NCI-H1092 treated with DMSO at 0.1 percent for 48 hours (cell line): ENCODE measurements around the gene FLYWCH2.

Experiments
- DNase-seq: peaks from one replicate; lab custom pipeline; 2025; lab: John Stamatoyannopoulos, UW

Gene FLYWCH2

DNA sequence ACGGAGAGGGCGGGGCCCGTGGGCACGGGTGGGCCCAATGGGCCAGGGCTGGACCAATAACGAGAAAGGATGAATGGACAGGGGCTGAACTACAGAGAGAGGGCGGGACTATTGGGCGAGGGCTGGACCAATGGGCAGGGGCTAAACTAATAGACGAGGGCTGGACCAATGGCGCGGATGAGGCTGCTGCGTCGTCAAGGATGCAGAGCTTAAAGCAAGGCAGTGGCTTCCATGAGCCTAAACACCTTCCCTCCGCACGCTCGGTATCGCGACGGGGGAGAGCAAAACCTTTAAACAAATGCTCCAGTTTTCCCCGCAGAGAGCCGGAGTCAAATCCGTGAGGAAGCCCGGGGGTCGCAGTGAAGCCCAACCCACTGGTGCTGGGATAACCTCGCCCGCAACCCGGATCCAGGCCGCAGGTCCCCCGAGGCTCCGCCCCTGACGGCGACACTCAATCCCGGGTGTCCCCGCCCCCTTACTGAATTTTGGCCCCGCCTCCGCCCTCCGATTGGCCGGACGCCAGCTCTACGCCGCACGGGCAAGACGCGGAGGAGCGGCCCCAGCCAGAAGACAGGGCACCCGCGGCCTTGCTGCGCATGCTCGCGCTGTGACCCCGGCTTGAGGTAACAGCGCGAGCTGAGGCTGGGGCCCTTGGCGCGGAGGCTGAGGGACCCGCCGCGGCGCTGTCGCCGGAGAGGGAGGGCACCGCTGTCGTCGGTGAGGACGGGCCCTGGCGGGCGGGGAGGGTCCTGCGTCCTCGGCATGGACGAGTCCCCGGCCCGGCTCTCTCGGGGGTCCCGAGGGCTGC lies at the start of gene FLYWCH2:
Gene FLYWCH2 (plus strand): TSS at position 566 of the 808 bp plus-strand sequence. CDS start 13,235 bp downstream, outside the sequence.
- DNase-seq = peak; percentile 98

DNA sequence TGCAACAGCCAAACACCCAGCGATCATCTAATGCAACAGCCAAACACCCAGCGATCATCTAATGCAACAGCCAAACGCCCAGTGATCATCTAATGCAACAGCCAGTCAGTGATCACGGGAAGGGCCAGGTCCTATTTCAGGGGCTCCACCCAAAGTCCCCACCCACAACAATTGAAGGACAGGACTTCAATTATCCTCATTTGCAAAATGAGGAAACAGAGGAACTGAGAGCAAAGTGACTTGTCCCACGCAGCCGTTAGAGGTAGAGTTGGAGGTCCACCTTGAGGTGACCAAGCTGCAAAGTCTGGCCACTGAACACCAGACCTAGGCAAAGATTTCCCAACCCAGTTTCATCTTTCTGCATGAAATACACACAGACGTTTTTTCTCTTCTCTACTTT lies 49.2 kb upstream of the FLYWCH2 start:
- no peak for DNase-seq

DNA sequence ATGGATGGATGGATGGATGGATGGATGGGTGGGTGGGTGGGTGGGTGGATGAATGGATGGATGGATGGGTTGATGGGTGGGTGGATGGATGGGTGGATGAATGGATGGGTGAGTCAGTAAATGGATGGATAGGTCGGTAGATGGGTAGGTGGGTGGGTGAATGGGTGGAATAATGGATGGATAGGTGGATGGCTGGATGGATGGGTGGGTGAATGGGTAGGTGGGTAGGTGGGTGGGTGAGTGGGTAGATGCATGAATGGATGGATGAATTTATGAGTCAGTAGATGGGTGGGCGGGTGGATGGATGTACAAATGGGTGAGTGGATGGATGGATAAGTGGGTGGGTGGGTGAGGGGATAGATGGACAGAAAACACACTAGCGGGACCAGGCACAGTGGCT lies 48.0 kb upstream of the FLYWCH2 start:
- DNase-seq = no peak

GRCh38 chr16:2835638-2836493 lies 47.1 kb upstream of the FLYWCH2 start:
- DNase-seq = no peak

GRCh38 chr16:2836646-2837508 lies 46.1 kb upstream of the FLYWCH2 start:
- DNase-seq = no peak

- no peak for DNase-seq
Observed at GRCh38 chr16:2838928-2839327, 44.1 kb upstream of the FLYWCH2 start.

- DNase-seq = no peak
Observed at GRCh38 chr16:2839650-2840450, 43.2 kb upstream of the FLYWCH2 start.

GRCh38 chr16:2840914-2841313 lies 42.1 kb upstream of the FLYWCH2 start:
- DNase-seq = no peak

- no peak for DNase-seq
Observed at GRCh38 chr16:2841606-2842339, 41.2 kb upstream of the FLYWCH2 start.

- DNase-seq = no peak
Observed at GRCh38 chr16:2842340-2843000, 40.5 kb upstream of the FLYWCH2 start.

DNA sequence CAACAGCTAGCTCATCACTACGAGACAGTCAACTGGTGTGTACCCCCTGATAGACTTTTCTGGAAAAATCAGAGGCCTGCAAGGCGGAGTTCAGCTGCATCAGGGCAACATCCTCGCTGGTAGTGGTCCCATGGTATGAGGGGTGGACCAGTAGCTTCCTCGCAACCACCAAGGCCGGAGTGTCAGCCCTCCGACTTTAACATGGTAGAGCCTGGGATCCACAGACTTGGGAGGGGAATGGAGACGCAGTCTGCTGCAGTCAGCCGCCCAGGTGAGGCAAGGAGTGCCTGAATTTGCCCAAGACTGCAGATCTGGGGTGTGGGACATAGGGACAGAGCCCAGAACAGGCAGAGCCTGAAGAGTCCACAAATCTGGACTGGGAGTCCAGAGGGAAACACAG lies 39.5 kb upstream of the FLYWCH2 start:
- DNase-seq = no peak

- no peak for DNase-seq
Observed at GRCh38 chr16:2845116-2845515, 37.9 kb upstream of the FLYWCH2 start.

GRCh38 chr16:2846511-2847310 lies 36.3 kb upstream of the FLYWCH2 start:
- DNase-seq = no peak

- DNase-seq = no peak
Observed at GRCh38 chr16:2848933-2849725, 33.9 kb upstream of the FLYWCH2 start.

GRCh38 chr16:2852003-2852730 lies 30.8 kb upstream of the FLYWCH2 start:
- no peak for DNase-seq

DNA sequence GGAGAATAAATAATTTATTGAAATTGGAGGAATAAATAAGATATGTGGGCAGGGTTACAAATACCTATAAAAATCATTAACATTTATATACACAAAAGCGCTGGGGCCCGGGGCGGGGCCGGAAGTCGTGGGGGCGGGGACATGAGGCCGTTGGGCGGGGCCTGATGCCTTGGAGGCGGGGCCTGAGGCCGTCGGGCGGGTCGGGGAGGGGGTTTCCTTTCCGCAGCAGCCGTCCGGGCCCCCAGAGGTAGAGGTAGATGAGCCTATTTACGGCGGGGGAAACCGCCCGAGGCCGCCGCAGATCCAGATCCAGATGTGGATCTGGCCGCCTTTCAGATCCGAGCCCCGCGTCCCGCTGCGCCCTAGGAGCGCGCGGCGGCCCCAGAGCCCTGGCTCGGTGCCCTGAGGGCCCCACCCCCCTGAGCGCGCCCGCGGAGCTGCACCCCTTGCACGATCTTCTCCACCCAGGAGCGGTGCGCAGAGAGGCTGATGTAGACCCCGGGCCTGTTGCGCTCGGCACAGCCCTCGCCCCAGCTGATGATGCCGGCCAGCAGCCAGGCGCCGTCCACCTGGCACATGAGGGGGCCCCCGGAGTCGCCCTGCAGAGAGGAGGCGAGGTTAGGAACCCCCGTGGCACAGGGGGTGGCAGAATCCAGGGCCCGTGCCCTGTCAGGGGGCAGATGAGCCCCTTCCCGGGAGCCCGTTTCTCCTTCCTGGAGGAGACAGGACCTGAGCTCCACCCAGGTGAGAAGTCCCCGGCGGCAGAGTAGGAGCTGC lies 30.1 kb upstream of the FLYWCH2 start:
- no peak for DNase-seq

- no peak for DNase-seq
Observed at GRCh38 chr16:2853531-2854073, 29.4 kb upstream of the FLYWCH2 start.
